Measurements from ENCODE around the gene NRSN2. TPM values are rescaled to one million over a fixed set of nuclear protein-coding genes. Genes with fewer than 3 reads are reported as not detected.

NRSN2 gene
- total and polyA plus RNA-seq, 2 donors (not counting 3 experiments of a cell fraction or from before 2014, with no cell fraction given): 36.9 to 64.1 TPM

GRCh38 chr20:380763-381580 lies 34.1 kb downstream of the NRSN2 start:
- TF ChIP-seq EZH2 (IDR thresholded peaks at IDR 0.05; ENCODE audit: borderline replicate concordance, low read depth, low read length, severe bottlenecking): no peak
- TF ChIP-seq POLR2A (IDR thresholded peaks at IDR 0.05; ENCODE audit: low read depth, low read length): peak; percentile 37
- TF ChIP-seq JUN (IDR thresholded peaks at IDR 0.05; ENCODE audit: borderline replicate concordance, insufficient read depth, insufficient read length, low read depth): no peak
- TF ChIP-seq POLR2AphosphoS5 (IDR thresholded peaks at IDR 0.05; ENCODE audit: insufficient read depth, low read depth, low read length): peak; percentile 47
- H3K9me1 ChIP-seq (replicated peaks; ENCODE audit: control insufficient read depth, extremely low read depth, insufficient read depth, low read length): no peaks in the 10 kb centered on the region
- peak overlapping the region; percentile 78 for H2AFZ ChIP-seq (ENCODE audit: low read depth, low read length)
- H3K27me3 ChIP-seq (ENCODE audit: control insufficient read depth in 2 of 2, insufficient read depth in 2 of 2, low read length in 2 of 2): no peaks in the 10 kb centered on the region
- H3K79me2 ChIP-seq (ENCODE audit: control insufficient read depth, insufficient read depth, low read length): peaks cover 37% of the 10 kb centered on the region
- dilution Hi-C loops (cut with MboI; ENCODE audit: extremely low pct_ligation_motif_present, low sequenced_read_pairs) (no loop called here), intact Hi-C loops (cut with micrococcal nuclease) (loop anchor here (1.0 to 2.0 kb wide), 3 partner anchors 8 to 26 kb away; no protein-coding TSS in a partner anchor)
- ChIA-PET CTCF (interaction anchor here (1.0 to 2.3 kb wide), 9 partner anchors 9 to 265 kb away, joined by 3 to 13 read pairs (median 8); no protein-coding TSS in a partner anchor), POLR2A (interaction anchor here (0.7 to 0.8 kb wide), 2 partner anchors 9 to 80 kb away, joined by 3 to 5 read pairs; no protein-coding TSS in a partner anchor)
- H3K36me3 ChIP-seq (ENCODE audit: control insufficient read depth in 2 of 2, extremely low read depth in 1 of 2, insufficient read depth in 2 of 2, low read length in 2 of 2): no peaks in the 10 kb centered on the region
- H3K4me2 ChIP-seq (ENCODE audit: insufficient read depth, low read length): peak overlapping the region; percentile 53
- no peaks in the 10 kb centered on the region for H3K9me3 ChIP-seq (replicated peaks; ENCODE audit: control insufficient read depth, insufficient read depth, low read length)
- peak; percentile 36 for DNase-seq (ENCODE audit: low read depth, low spot score)
- peak overlapping the region; percentile 62 for H3K9ac ChIP-seq (replicated peaks; ENCODE audit: extremely low read depth, insufficient read depth, low read length)
- peak overlapping the region; percentile 67 to 92 (median 88) for H3K4me3 ChIP-seq (replicated peaks in 1 of 3; ENCODE audit: insufficient read depth in 1 of 3, low read depth in 1 of 3, low read length in 3 of 3)
- peak overlapping the region; percentile 62 for H3K27ac ChIP-seq (ENCODE audit: insufficient read depth, low read depth, low read length)
- peak; percentile 71 for FAIRE-seq
- BruUV-seq (replicated peaks): no TSS peak
- H4K20me1 ChIP-seq (replicated peaks; ENCODE audit: control insufficient read depth, extremely low read depth, insufficient read depth, low read length): no peaks in the 10 kb centered on the region
- peaks cover 6% of the 10 kb centered on the region for H3K4me1 ChIP-seq (ENCODE audit: control insufficient read depth, extremely low read depth, insufficient read depth, low read length)

GRCh38 chr20:381581-382290 lies 34.8 kb downstream of the NRSN2 start:
- no peak overlapping the region for H3K9ac ChIP-seq (replicated peaks; ENCODE audit: extremely low read depth, insufficient read depth, low read length)
- no peak for TF ChIP-seq POLR2AphosphoS5 (IDR thresholded peaks at IDR 0.05; ENCODE audit: insufficient read depth, low read depth, low read length)
- no peak for TF ChIP-seq MAX (IDR thresholded peaks at IDR 0.05; ENCODE audit: insufficient read depth, insufficient read length)
- peak; percentile 36 for TF ChIP-seq POLR2A (IDR thresholded peaks at IDR 0.05; ENCODE audit: low read depth, low read length)
- no peak for TF ChIP-seq FOS (IDR thresholded peaks at IDR 0.05; ENCODE audit: borderline replicate concordance, insufficient read depth, low read length)
- no peak for TF ChIP-seq EZH2 (IDR thresholded peaks at IDR 0.05; ENCODE audit: borderline replicate concordance, low read depth, low read length, severe bottlenecking)
- no peak for TF ChIP-seq GATA2 (IDR thresholded peaks at IDR 0.05; ENCODE audit: insufficient read depth, insufficient read length, low read depth, low read length)
- TF ChIP-seq JUN (IDR thresholded peaks at IDR 0.05; ENCODE audit: borderline replicate concordance, insufficient read depth, insufficient read length, low read depth): no peak
- no peak for TF ChIP-seq CTCF (IDR thresholded peaks at IDR 0.05; ENCODE audit: extremely low read depth in 1 of 2, insufficient read depth in 1 of 2, low read depth in 1 of 2, low read length in 2 of 2)
- no peaks in the 10 kb centered on the region for H3K9me3 ChIP-seq (replicated peaks; ENCODE audit: control insufficient read depth, insufficient read depth, low read length)
- H2AFZ ChIP-seq (ENCODE audit: low read depth, low read length): peak overlapping the region; percentile 24
- no peaks in the 10 kb centered on the region for H4K20me1 ChIP-seq (replicated peaks; ENCODE audit: control insufficient read depth, extremely low read depth, insufficient read depth, low read length)
- no peaks in the 10 kb centered on the region for H3K9me1 ChIP-seq (replicated peaks; ENCODE audit: control insufficient read depth, extremely low read depth, insufficient read depth, low read length)
- H3K4me1 ChIP-seq (ENCODE audit: control insufficient read depth, extremely low read depth, insufficient read depth, low read length): peaks cover 6% of the 10 kb centered on the region
- H3K27me3 ChIP-seq (ENCODE audit: control insufficient read depth in 2 of 2, insufficient read depth in 2 of 2, low read length in 2 of 2): no peaks in the 10 kb centered on the region
- ChIA-PET POLR2A (no interaction called here), CTCF (interaction anchor here (0.8 to 2.0 kb wide), 8 partner anchors 10 to 98 kb away, joined by 3 to 9 read pairs (median 4); partner anchors contain the start of gene RBCK1)
- no peaks in the 10 kb centered on the region for H3K36me3 ChIP-seq (ENCODE audit: control insufficient read depth in 2 of 2, extremely low read depth in 1 of 2, insufficient read depth in 2 of 2, low read length in 2 of 2)
- DNase-seq (ENCODE audit: low read depth, low spot score) (peak; percentile 48), FAIRE-seq (peak; percentile 43)
- peak overlapping the region; percentile 46 for H3K4me2 ChIP-seq (ENCODE audit: insufficient read depth, low read length)
- dilution Hi-C loops (cut with MboI; ENCODE audit: extremely low pct_ligation_motif_present, low sequenced_read_pairs): no loop called here
- peak overlapping the region; percentile 62 to 92 (median 88) for H3K4me3 ChIP-seq (replicated peaks in 1 of 3; ENCODE audit: insufficient read depth in 1 of 3, low read depth in 1 of 3, low read length in 3 of 3)
- H3K79me2 ChIP-seq (ENCODE audit: control insufficient read depth, insufficient read depth, low read length): peaks cover 38% of the 10 kb centered on the region
- no TSS peak for BruUV-seq (replicated peaks)
- intact Hi-C loops (cut with micrococcal nuclease): loop anchor here (1.0 to 2.0 kb wide), 4 partner anchors 8 to 27 kb away; partner anchors contain the start of gene RBCK1
- no peak overlapping the region for H3K27ac ChIP-seq (ENCODE audit: insufficient read depth, low read depth, low read length)
